ENCODE data around the gene BICD2.
"Not testable (repeated sequence)": the region's sequence is repeated elsewhere in the genome, so short reads cannot be mapped to it uniquely, and the experiment has no call there.

The BICD2 gene

GRCh38 chr9:92798358-92798757 lies 33.7 kb upstream of the BICD2 start:
- Histone ChIP-seq H2AFZ (ENCODE audit: low read length) (no peak overlapping the region), H3K9me3 (replicated peaks; ENCODE audit: insufficient read depth, low read length) (no peaks in the 10 kb centered on the region), H3K27ac (ENCODE audit: low read length) (no peak overlapping the region), H4K20me1 (ENCODE audit: insufficient read depth, low read length) (no peaks in the 10 kb centered on the region), H3K4me1 (ENCODE audit: low read length) (peaks cover 15% of the 10 kb centered on the region), H3K9ac (ENCODE audit: low read length) (no peak overlapping the region), H3K9me2 (replicated peaks; ENCODE audit: insufficient read depth, low read length) (no peaks in the 10 kb centered on the region), H3K36me3 (replicated peaks; ENCODE audit: insufficient read depth, low read length) (no peaks in the 10 kb centered on the region), H3K4me2 (ENCODE audit: low read depth, low read length) (no peak overlapping the region), H3F3A (ENCODE audit: insufficient read depth, low read length) (no peaks in the 10 kb centered on the region), H3K4me3 (ENCODE audit: low read length) (no peak overlapping the region), H3K27me3 (replicated peaks; ENCODE audit: insufficient read depth, low read length) (no peaks in the 10 kb centered on the region), H3K79me2 (ENCODE audit: low read length) (no peaks in the 10 kb centered on the region)
- TF ChIP-seq EZH2 (optimal IDR thresholded peaks at IDR 0.05; ENCODE audit: low read depth, low read length) = no peak
- TF ChIP-seq EZH2phosphoT487 (IDR thresholded peaks at IDR 0.05; ENCODE audit: low read length) = no peak
- no peak for TF ChIP-seq CTCF (IDR thresholded peaks at IDR 0.05; ENCODE audit: low read length)
- no peak for DNase-seq

- Histone ChIP-seq H3K4me2 (ENCODE audit: low read depth, low read length) (peak overlapping the region; percentile 66), H3K4me1 (ENCODE audit: low read length) (peaks cover 15% of the 10 kb centered on the region)
- H3K27me3 ChIP-seq (replicated peaks; ENCODE audit: insufficient read depth, low read length) = not testable (repeated sequence)
Observed at GRCh38 chr9:92796337-92796804, 31.7 kb upstream of the BICD2 start.

GRCh38 chr9:92795598-92796336 lies 31.1 kb upstream of the BICD2 start:
- Histone ChIP-seq H2AFZ (ENCODE audit: low read length) (peak overlapping the region; percentile 61), H3F3A (ENCODE audit: insufficient read depth, low read length) (no peaks in the 10 kb centered on the region), H3K9me3 (replicated peaks; ENCODE audit: insufficient read depth, low read length) (no peaks in the 10 kb centered on the region), H3K27ac (ENCODE audit: low read length) (peak overlapping the region; percentile 60; the same call in 1 of the 2 replicates), H3K36me3 (replicated peaks; ENCODE audit: insufficient read depth, low read length) (no peaks in the 10 kb centered on the region), H3K79me2 (ENCODE audit: low read length) (no peaks in the 10 kb centered on the region), H3K27me3 (replicated peaks; ENCODE audit: insufficient read depth, low read length) (no peaks in the 10 kb centered on the region), H3K9ac (ENCODE audit: low read length) (peak overlapping the region; percentile 11; the same call in 1 of the 2 replicates), H3K4me3 (ENCODE audit: low read length) (peak overlapping the region; percentile 25; the same call in 1 of the 2 replicates), H4K20me1 (ENCODE audit: insufficient read depth, low read length) (no peaks in the 10 kb centered on the region), H3K4me2 (ENCODE audit: low read depth, low read length) (peak overlapping the region; percentile 66), H3K9me2 (replicated peaks; ENCODE audit: insufficient read depth, low read length) (no peaks in the 10 kb centered on the region), H3K4me1 (ENCODE audit: low read length) (peaks cover 19% of the 10 kb centered on the region)
- TF ChIP-seq CTCF (IDR thresholded peaks at IDR 0.05; ENCODE audit: low read length) (no peak), EZH2 (optimal IDR thresholded peaks at IDR 0.05; ENCODE audit: low read depth, low read length) (no peak)
- peak; percentile 75 for DNase-seq

More at GRCh38 chr9:92796337-92796804, 31.7 kb upstream of the BICD2 start:
- peak overlapping the region; percentile 61 for H2AFZ ChIP-seq (ENCODE audit: low read length)
- H4K20me1 ChIP-seq (ENCODE audit: insufficient read depth, low read length); H3K9me3 ChIP-seq (replicated peaks; ENCODE audit: insufficient read depth, low read length); H3K79me2 ChIP-seq (ENCODE audit: low read length); H3K9me2 ChIP-seq (replicated peaks; ENCODE audit: insufficient read depth, low read length); H3K9ac ChIP-seq (ENCODE audit: low read length); H3K4me3 ChIP-seq (ENCODE audit: low read length); DNase-seq; H3F3A ChIP-seq (ENCODE audit: insufficient read depth, low read length); H3K36me3 ChIP-seq (replicated peaks; ENCODE audit: insufficient read depth, low read length): not testable (repeated sequence)
- peak overlapping the region; percentile 60; the same call in 1 of the 2 replicates for H3K27ac ChIP-seq (ENCODE audit: low read length)

GRCh38 chr9:92795000-92795399 lies 30.4 kb upstream of the BICD2 start:
- H3K4me2 ChIP-seq (ENCODE audit: low read depth, low read length) = no peak overlapping the region
- no peaks in the 10 kb centered on the region for H3K36me3 ChIP-seq (replicated peaks; ENCODE audit: insufficient read depth, low read length)
- no peaks in the 10 kb centered on the region for H4K20me1 ChIP-seq (ENCODE audit: insufficient read depth, low read length)
- no peak overlapping the region for H3K9ac ChIP-seq (ENCODE audit: low read length)
- no peaks in the 10 kb centered on the region for H3K79me2 ChIP-seq (ENCODE audit: low read length)
- no peaks in the 10 kb centered on the region for H3K27me3 ChIP-seq (replicated peaks; ENCODE audit: insufficient read depth, low read length)
- H3K4me1 ChIP-seq (ENCODE audit: low read length) = peaks cover 19% of the 10 kb centered on the region
- H3K9me2 ChIP-seq (replicated peaks; ENCODE audit: insufficient read depth, low read length) = no peaks in the 10 kb centered on the region
- TF ChIP-seq EZH2 (optimal IDR thresholded peaks at IDR 0.05; ENCODE audit: low read depth, low read length) (no peak), CTCF (IDR thresholded peaks at IDR 0.05; ENCODE audit: low read length) (no peak), EZH2phosphoT487 (IDR thresholded peaks at IDR 0.05; ENCODE audit: low read length) (no peak)
- H3K9me3 ChIP-seq (replicated peaks; ENCODE audit: insufficient read depth, low read length) = no peaks in the 10 kb centered on the region
- no peak overlapping the region for H3K4me3 ChIP-seq (ENCODE audit: low read length)
- H3K27ac ChIP-seq (ENCODE audit: low read length) = no peak overlapping the region; the same call in 1 of the 2 replicates
- H3F3A ChIP-seq (ENCODE audit: insufficient read depth, low read length) = no peaks in the 10 kb centered on the region
- H2AFZ ChIP-seq (ENCODE audit: low read length) = no peak overlapping the region
- no peak for DNase-seq

Data from MM.1S (cell line).